ENCODE data around the gene TBC1D2B.
"Not testable (repeated sequence)": the region's sequence is repeated elsewhere in the genome, so short reads cannot be mapped to it uniquely, and the experiment has no call there.

Gene TBC1D2B

DNA sequence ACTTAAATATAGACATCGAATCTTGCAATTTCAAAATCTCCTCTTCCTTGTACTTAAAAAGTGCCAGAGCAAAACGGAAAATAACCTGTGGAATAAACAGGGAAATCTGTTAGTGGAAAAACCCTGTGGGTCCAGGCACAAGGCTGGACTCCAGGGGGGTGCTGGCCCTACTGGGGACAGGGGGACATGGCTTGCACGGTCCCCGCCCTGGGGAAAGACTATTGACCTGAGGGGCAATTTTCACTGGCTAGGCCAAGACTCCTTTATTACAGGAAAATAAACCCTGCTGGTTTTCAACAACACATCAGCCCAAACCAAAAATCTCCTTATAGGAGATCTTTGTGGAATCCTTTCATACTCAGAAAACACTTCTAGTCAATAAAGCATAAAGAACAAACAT is 75.9 kb downstream of the TBC1D2B start:
- no peak overlapping the region for H3K4me3 ChIP-seq (replicated peaks; ENCODE audit: low read depth, low read length)
- TF ChIP-seq, protein P1, sequence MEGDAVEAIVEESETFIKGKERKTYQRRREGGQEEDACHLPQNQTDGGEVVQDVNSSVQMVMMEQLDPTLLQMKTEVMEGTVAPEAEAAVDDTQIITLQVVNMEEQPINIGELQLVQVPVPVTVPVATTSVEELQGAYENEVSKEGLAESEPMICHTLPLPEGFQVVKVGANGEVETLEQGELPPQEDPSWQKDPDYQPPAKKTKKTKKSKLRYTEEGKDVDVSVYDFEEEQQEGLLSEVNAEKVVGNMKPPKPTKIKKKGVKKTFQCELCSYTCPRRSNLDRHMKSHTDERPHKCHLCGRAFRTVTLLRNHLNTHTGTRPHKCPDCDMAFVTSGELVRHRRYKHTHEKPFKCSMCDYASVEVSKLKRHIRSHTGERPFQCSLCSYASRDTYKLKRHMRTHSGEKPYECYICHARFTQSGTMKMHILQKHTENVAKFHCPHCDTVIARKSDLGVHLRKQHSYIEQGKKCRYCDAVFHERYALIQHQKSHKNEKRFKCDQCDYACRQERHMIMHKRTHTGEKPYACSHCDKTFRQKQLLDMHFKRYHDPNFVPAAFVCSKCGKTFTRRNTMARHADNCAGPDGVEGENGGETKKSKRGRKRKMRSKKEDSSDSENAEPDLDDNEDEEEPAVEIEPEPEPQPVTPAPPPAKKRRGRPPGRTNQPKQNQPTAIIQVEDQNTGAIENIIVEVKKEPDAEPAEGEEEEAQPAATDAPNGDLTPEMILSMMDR (IDR thresholded peaks at IDR 0.05; ENCODE audit: low read depth, low read length, missing control alignments), result no peak
- no peak for DNase-seq (ENCODE audit: extremely low read depth, low read depth)

DNA sequence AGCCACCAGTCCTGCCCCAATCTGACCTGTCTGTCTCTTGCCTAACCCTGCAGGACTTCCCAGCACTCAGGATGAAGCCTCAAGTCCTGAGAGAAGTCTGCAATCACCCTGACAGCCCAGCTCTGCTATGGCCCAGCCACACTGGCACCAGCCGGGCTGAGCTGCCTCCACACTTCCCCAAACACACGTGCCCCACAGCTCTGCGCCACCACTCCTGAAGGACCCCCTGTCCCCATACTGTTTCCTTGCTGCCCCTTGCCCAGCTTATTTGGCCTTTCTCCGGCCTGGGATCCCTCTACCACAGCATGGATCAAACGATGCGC is 76.6 kb downstream of the TBC1D2B start:
- no peak overlapping the region for H3K4me3 ChIP-seq (replicated peaks; ENCODE audit: low read depth, low read length)
- TF ChIP-seq, protein P1 (IDR thresholded peaks at IDR 0.05; ENCODE audit: low read depth, low read length, missing control alignments), result no peak
- DNase-seq (ENCODE audit: extremely low read depth, low read depth), result no peak

DNA sequence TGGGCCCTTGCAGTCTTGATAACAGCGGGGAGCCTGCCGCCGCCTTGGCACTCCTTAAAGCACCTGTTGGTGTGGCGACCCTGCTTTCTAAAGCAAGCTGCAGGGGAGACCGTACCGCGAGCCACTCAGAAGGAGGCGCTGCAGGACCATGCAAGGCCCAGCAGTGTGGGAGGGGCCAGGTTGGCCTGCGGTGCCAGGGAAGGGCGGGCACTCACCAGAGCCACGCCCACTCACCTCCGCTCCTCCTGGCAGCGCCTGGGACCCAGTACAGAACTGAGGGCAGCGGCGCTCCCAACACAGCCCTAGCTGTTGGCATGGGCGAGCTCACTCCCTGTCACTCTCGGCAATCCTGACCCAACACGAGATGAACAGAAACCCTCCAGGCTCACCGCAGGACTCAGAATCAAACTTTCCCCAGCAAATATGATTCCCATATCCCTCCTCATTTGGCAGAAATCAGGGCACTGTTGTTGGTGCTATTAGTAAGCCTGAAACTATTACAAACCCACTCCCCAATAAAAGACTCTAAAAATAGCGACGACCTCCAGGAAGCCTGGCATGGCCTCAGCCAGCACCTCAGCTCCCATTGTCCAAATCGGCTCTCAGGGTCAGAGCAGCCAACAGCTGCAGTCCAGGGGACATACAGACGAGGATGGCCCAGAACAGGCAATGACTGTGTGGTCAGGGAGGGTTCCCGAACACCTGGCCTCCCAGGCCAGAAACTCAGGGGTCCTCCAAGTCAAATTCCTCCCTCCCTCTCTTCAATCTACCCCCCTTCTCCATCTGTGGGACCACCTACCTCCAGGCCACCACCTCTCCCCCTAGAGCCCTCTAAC is 77.2 kb downstream of the TBC1D2B start:
- peak; percentile 5 for DNase-seq (ENCODE audit: extremely low read depth, low read depth)

DNA sequence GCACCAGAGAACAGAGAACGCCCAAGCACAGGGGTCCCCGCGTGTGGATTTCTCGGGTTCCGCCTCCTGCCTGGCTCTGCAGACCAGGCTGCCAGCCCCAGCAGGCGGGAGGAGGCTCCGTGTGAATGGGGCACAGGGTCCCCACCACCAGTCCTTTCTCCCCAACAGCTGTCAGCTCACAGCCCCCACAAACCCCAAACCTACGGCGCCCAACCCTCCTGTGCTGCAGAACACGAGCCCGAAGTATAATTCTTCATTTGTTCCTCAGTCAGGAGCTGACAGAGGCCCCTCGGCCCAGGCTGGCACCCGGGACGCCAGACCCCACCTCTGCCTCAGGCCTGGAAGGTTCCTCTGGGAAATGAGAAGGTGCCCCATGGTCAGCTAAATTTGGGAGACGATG is 78.0 kb downstream of the TBC1D2B start:
- TF ChIP-seq, protein P1 (IDR thresholded peaks at IDR 0.05; ENCODE audit: low read depth, low read length, missing control alignments), result no peak
- no peak for DNase-seq (ENCODE audit: extremely low read depth, low read depth)
- no peak overlapping the region for H3K4me3 ChIP-seq (replicated peaks; ENCODE audit: low read depth, low read length)

More for the DNA sequence above, 77.2 kb downstream of the TBC1D2B start:
- H3K4me3 ChIP-seq (replicated peaks; ENCODE audit: low read depth, low read length), result no peak overlapping the region
- TF ChIP-seq, protein P1 (IDR thresholded peaks at IDR 0.05; ENCODE audit: low read depth, low read length, missing control alignments), result peak; percentile 58

DNA sequence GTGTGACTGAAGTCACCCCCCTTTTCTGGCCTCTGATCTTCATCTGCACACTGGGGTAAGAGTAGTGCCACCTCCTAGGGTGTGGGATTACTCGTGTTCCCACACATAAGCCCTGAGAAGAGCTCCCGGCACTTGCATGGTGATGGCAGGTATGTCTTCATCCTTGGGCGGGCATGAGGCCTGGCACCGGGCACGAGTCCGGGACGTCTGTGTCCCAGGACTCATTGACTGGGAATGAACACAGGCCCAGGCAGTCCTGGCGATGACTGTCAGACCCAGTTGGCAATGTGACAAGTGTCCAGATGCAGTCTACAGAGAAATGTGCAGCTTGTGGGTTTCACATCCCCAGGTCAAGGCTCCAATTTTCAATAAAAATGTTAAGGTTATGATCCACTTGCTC is 78.9 kb downstream of the TBC1D2B start:
- no peak for DNase-seq (ENCODE audit: extremely low read depth, low read depth)
- H3K4me3 ChIP-seq (replicated peaks; ENCODE audit: low read depth, low read length), result no peak overlapping the region
- TF ChIP-seq, protein P1 (IDR thresholded peaks at IDR 0.05; ENCODE audit: low read depth, low read length, missing control alignments), result no peak

DNA sequence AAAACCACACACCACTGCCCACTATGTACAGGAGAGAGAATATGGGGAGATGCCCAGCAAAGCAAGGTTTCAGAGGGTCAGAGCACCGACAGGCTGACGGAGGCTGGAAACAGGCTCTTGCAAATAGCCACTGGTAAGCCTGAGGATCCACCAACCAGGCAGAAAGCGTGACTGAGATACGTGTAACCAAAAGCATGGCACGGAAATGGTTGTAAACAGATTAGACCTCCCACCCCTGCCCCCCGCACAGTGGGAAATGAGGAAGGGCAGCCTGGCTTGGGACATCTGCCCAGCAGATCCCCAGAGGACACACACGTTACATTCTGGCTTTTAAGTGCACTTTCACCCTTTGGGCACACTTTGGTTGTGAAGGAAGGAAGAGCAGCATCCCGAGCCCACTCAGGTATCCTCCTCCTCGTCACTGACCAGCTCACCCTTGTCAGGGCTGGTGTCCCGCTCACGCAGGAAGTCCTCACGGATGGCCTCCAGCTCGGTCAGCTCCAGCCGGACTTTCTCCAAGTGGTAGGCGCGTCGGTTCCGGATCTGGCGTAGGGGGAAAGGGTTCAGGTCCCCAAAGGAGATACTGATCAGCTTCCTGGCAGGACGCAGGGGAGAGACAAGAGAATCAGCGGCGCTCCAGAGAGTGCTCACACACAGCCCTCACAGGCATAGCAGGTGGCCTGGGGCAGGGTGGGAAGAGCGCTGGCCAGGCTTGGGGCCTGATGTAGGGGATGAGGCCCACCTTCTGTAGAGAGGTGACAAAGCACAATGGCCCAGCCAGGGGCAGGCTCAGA is 79.6 kb downstream of the TBC1D2B start:
- not testable (repeated sequence) for H3K4me3 ChIP-seq (replicated peaks; ENCODE audit: low read depth, low read length); DNase-seq (ENCODE audit: extremely low read depth, low read depth)

DNA sequence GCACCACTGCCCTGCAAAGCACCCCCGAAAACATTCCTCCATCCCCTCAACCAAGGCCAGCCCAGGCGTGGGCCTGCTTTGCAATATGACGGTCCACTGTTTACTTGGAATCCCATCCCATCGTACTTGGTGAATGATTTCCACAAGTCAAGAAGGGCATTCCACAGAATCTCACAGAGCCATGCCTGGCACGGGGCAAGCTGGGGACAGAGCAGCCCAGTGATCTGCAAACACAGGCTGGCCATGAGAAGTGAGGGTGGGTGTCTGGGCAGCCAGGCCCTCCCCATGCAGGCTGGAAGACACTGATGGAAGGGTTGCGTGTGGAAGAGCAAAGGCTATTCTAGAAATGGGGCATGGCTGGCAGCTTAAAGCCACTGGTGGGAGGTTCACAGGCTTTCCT is 80.3 kb downstream of the TBC1D2B start:
- not testable (repeated sequence) for H3K4me3 ChIP-seq (replicated peaks; ENCODE audit: low read depth, low read length); DNase-seq (ENCODE audit: extremely low read depth, low read depth)

DNA sequence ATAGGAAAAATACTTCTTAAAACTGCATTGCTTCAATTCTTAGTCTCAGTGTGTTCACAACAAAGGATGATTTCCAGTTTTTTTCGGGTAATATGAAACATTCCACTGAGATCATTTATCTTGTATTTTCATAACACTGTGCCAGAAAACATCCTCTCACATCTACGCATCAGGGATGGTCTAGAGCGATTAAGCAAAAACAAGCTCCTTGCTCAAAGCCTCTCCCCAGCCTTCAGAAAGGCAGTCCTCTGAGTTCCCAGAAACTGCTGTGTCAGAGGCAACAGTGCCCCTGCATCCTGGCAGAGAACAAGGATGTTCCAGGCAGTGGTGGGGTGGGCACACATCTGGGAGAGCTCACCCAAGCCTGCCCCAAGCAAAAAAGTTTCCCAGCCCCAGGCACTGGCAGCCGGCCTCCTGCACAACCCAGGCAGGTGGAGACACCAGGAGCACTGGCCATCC is 80.8 kb downstream of the TBC1D2B start:
- not testable (repeated sequence) for H3K4me3 ChIP-seq (replicated peaks; ENCODE audit: low read depth, low read length); DNase-seq (ENCODE audit: extremely low read depth, low read depth)

DNA sequence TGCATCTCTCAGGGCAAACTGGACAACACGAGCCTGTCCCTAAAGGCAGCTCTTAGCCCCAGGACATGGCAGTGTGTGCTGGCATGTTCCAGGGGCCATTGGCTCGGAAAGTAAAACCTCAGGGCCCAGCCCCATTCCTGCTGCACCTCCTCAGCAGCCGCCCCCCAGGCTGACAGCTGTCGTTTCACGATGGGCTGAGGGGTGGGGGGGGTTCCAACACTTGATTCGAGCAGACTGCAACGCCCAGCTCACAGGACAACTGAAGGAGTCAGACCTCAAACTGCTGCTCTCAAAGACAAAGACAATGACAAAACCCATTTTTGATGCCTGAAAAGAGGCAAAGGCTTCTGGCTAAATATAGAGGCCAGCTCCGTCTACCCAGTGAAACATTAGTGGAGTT is 81.3 kb downstream of the TBC1D2B start:
- not testable (repeated sequence) for H3K4me3 ChIP-seq (replicated peaks; ENCODE audit: low read depth, low read length); DNase-seq (ENCODE audit: extremely low read depth, low read depth)

DNA sequence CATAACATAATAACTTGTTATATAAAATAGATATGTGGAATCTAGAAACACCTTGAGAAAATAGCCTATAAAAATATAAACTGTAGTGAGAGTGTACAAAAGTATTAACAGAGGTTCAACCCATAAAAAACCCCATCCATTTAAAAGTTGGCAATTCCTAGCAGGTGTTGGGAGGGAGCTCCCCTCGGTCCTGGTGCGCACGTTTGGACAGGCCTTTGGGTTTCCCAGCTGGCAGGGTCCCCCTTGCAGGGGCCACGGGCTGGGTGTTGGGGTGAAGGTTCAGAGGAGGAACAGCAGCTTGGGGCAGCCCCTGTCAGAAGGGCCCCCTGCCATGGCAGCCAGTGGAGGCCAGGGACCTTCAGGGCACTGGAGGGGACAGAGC is 82.0 kb downstream of the TBC1D2B start:
- not testable (repeated sequence) for H3K4me3 ChIP-seq (replicated peaks; ENCODE audit: low read depth, low read length); DNase-seq (ENCODE audit: extremely low read depth, low read depth)

Measured in HFF-Myc (cell line).